Neutrophil (primary cell): ENCODE results near the gene ACVR1C.

Source experiments
- H3K27ac ChIP-seq: fragments of 200-600 bp; sonication (generic); 2 replicates; pipeline ENCODE4 v1.5.1; 2016; ENCODE audit warnings: mild to moderate bottlenecking, moderate library complexity
- H3K27me3 ChIP-seq: fragments of 200-600 bp; sonication (generic); 2 replicates; pipeline ENCODE4 v1.6.0; 2016; ENCODE audit warnings: mild to moderate bottlenecking
- H3K36me3 ChIP-seq: fragments of 200-600 bp; sonication (generic); 2 replicates; pipeline ENCODE4 v1.5.1; 2017
- H3K4me1 ChIP-seq, 2 experiments: fragments of 200-600 bp in 1 of 2; sonication (generic) in 1 of 2; 1 replicate in 1 of 2; 2 replicates in 1 of 2; pipeline versions ENCODE4 v1.5.1 to v1.6.1; 2013 to 2016; ENCODE audit warnings: low read depth in 1 of 2, low read length in 1 of 2, mild to moderate bottlenecking in 1 of 2, moderate library complexity in 1 of 2; ENCODE audit not compliant: control insufficient read depth in 1 of 2, insufficient read depth in 1 of 2
- H3K4me3 ChIP-seq, 2 experiments: fragments of 200-600 bp in 1 of 2; sonication (generic) in 1 of 2; 1 replicate in 1 of 2; 2 replicates in 1 of 2; pipeline ENCODE4 v1.5.1; 2013 to 2016; ENCODE audit warnings: low read depth in 1 of 2, low read length in 1 of 2, mild to moderate bottlenecking in 1 of 2, moderate library complexity in 1 of 2
- H3K9me3 ChIP-seq: fragments of 200-600 bp; sonication (generic); 2 replicates; pipeline ENCODE4 v1.5.1; 2016
- CTCF ChIP-seq: fragments of 200-600 bp; sonication (generic); IDR thresholded peaks from 2 replicates; pipeline ENCODE4 v1.5.1; 2016; ENCODE audit warnings: antibody characterized with exemption

Gene ACVR1C

GRCh38 chr2:157628477-157629415 lies at the start of gene ACVR1C:
Gene ACVR1C (minus strand): TSS chr2:157628864. CDS start chr2:157628644, 220 bp downstream.
- Histone ChIP-seq H3K36me3 (no peaks in the 10 kb centered on the region), H3K4me1 (peaks cover 0 to 4% of the 10 kb centered on the region in 2 experiments), H3K27ac (no peak within 1 kb of the TSS), H3K9me3 (no peaks in the 10 kb centered on the region), H3K4me3 (peak within 1 kb of the TSS in 1 of 2 experiments; percentile 20), H3K27me3 (peaks cover 47% of the 10 kb centered on the region)
- no peak for TF ChIP-seq CTCF

GRCh38 chr2:157677941-157678340 lies 49.3 kb upstream of the ACVR1C start:
- Histone ChIP-seq H3K36me3 (no peaks in the 10 kb centered on the region), H3K4me1 (no peaks in the 10 kb centered on the region), H3K9me3 (no peaks in the 10 kb centered on the region), H3K27me3 (no peaks in the 10 kb centered on the region), H3K27ac (no peak overlapping the region), H3K4me3 (no peak overlapping the region)
- TF ChIP-seq CTCF: no peak

- Histone ChIP-seq H3K36me3 (no peaks in the 10 kb centered on the region), H3K27ac (no peak overlapping the region), H3K9me3 (no peaks in the 10 kb centered on the region), H3K4me1 (no peaks in the 10 kb centered on the region), H3K4me3 (no peak overlapping the region), H3K27me3 (no peaks in the 10 kb centered on the region)
- no peak for TF ChIP-seq CTCF
Measured at GRCh38 chr2:157672129-157672528, 43.5 kb upstream of the ACVR1C start.

GRCh38 chr2:157662401-157662800 lies 33.7 kb upstream of the ACVR1C start:
- Histone ChIP-seq H3K9me3 (no peaks in the 10 kb centered on the region), H3K27me3 (no peaks in the 10 kb centered on the region), H3K4me3 (no peak overlapping the region), H3K4me1 (no peaks in the 10 kb centered on the region), H3K36me3 (no peaks in the 10 kb centered on the region), H3K27ac (no peak overlapping the region)
- no peak for TF ChIP-seq CTCF

- Histone ChIP-seq H3K4me3 (no peak overlapping the region), H3K4me1 (no peaks in the 10 kb centered on the region), H3K27ac (no peak overlapping the region), H3K27me3 (no peaks in the 10 kb centered on the region), H3K9me3 (no peaks in the 10 kb centered on the region), H3K36me3 (no peaks in the 10 kb centered on the region)
- no peak for TF ChIP-seq CTCF
Measured at GRCh38 chr2:157661776-157662175, 33.1 kb upstream of the ACVR1C start.
